BE2C (cell line): Measurements from ENCODE around the gene RPL37A.

Source experiments
- DNase-seq: peaks from one replicate; pipeline ENCODE4 v3.0.0-alpha.2; 2020
- H3K27me3 ChIP-seq: fragments of 250-450 bp; sonication (Bioruptor Pico); 2 replicates; pipeline ENCODE4 v1.5.1; 2020; ENCODE audit warnings: mild to moderate bottlenecking
- H3K36me3 ChIP-seq: fragments of 250-450 bp; sonication (Bioruptor Pico); 2 replicates; pipeline ENCODE4 v1.5.1; 2020; ENCODE audit warnings: mild to moderate bottlenecking
- H3K4me1 ChIP-seq: fragments of 250-450 bp; sonication (Bioruptor Pico); 2 replicates; pipeline ENCODE4 v1.5.1; 2020
- H3K4me3 ChIP-seq: 2 replicates; pipeline ENCODE4 v1.5.1; 2011; ENCODE audit warnings: low read depth, low read length
- H3K9me3 ChIP-seq: fragments of 250-450 bp; sonication (Bioruptor Pico); 2 replicates; pipeline ENCODE4 v1.5.1; 2020
- CTCF ChIP-seq: IDR thresholded peaks from 2 replicates; pipeline ENCODE4 v1.5.1; 2012; ENCODE audit warnings: mild to moderate bottlenecking, low read depth, low read length

RPL37A gene

GRCh38 chr2:216492597-216493333 lies 5.9 kb upstream of the RPL37A start:
- no peak overlapping the region for H3K4me3 ChIP-seq
- H3K27me3 ChIP-seq, result no peaks in the 10 kb centered on the region
- peaks cover 17% of the 10 kb centered on the region; the same call in 1 of the 2 replicates for H3K4me1 ChIP-seq
- no peak for TF ChIP-seq CTCF
- DNase-seq, result no peak
- H3K36me3 ChIP-seq, result no peaks in the 10 kb centered on the region
- H3K9me3 ChIP-seq, result no peaks in the 10 kb centered on the region

- no peak for TF ChIP-seq CTCF
- H3K4me3 ChIP-seq, result no peak overlapping the region
- H3K36me3 ChIP-seq, result no peaks in the 10 kb centered on the region
- no peak for DNase-seq
- H3K4me1 ChIP-seq, result peaks cover 17% of the 10 kb centered on the region; the same call in 1 of the 2 replicates
- no peaks in the 10 kb centered on the region for H3K27me3 ChIP-seq
- H3K9me3 ChIP-seq, result no peaks in the 10 kb centered on the region
Observed at GRCh38 chr2:216493334-216493685, 5.3 kb upstream of the RPL37A start.

- no peak overlapping the region for H3K4me3 ChIP-seq
- H3K36me3 ChIP-seq, result peaks cover 18% of the 10 kb centered on the region
- peaks cover 17% of the 10 kb centered on the region; the same call in 1 of the 2 replicates for H3K4me1 ChIP-seq
- no peak for DNase-seq
- TF ChIP-seq CTCF, result no peak
- no peaks in the 10 kb centered on the region for H3K9me3 ChIP-seq
- no peaks in the 10 kb centered on the region for H3K27me3 ChIP-seq
Observed at GRCh38 chr2:216495656-216496055, 3.0 kb upstream of the RPL37A start.

- Histone ChIP-seq H3K27me3 (no peaks in the 10 kb centered on the region), H3K36me3 (peaks cover 37% of the 10 kb centered on the region), H3K4me3 (peak overlapping the region; percentile 99), H3K9me3 (no peaks in the 10 kb centered on the region), H3K4me1 (peaks cover 8% of the 10 kb centered on the region; the same call in 1 of the 2 replicates)
- DNase-seq, result no peak
- TF ChIP-seq CTCF, result no peak
Observed at GRCh38 chr2:216497382-216498069, 1.1 kb upstream of the RPL37A start.

GRCh38 chr2:216498070-216498378 lies 620 bp upstream of the RPL37A start:
- peak overlapping the region; percentile 99 for H3K4me3 ChIP-seq
- DNase-seq, result no peak
- peaks cover 42% of the 10 kb centered on the region for H3K36me3 ChIP-seq

More at GRCh38 chr2:216498070-216498378, 620 bp upstream of the RPL37A start:
- H3K9me3 ChIP-seq, result no peaks in the 10 kb centered on the region
- H3K27me3 ChIP-seq, result no peaks in the 10 kb centered on the region
- no peak for TF ChIP-seq CTCF
- H3K4me1 ChIP-seq, result peaks cover 4% of the 10 kb centered on the region; the same call in 1 of the 2 replicates
